ENCODE results near the gene HBZ. TPM values are rescaled to one million over a fixed set of nuclear protein-coding genes. Genes with fewer than 3 reads are reported as not detected.
A peak's percentile ranks its signal among the peaks of the same experiment; 100 is the strongest.
"Not testable (repeated sequence)": the region's sequence is repeated elsewhere in the genome, so short reads cannot be mapped to it uniquely, and the experiment has no call there.

The HBZ gene
- total RNA-seq, 2 donors from 2014 or later: not detected

- Histone ChIP-seq H3K9me3 (no peaks in the 10 kb centered on the region), H3K36me3 (no peaks in the 10 kb centered on the region), H3K4me1 (peaks cover 0 to under 1% of the 10 kb centered on the region in 2 donors), H3K27ac (no peak overlapping the region), H3K27me3 (no peaks in the 10 kb centered on the region), H3K4me3 (no peak overlapping the region)
- DNase-seq (ENCODE audit: low spot score): no peak
- no peak for TF ChIP-seq CTCF (IDR thresholded peaks at IDR 0.05)
Observed at GRCh38 chr16:149024-149660, 3.3 kb upstream of the HBZ start.

GRCh38 chr16:153129-153521 is 681 bp downstream of the HBZ start:
- not testable (repeated sequence) for H3K36me3 ChIP-seq; H3K4me1 ChIP-seq; H3K9me3 ChIP-seq; H3K27ac ChIP-seq; H3K4me3 ChIP-seq; DNase-seq (ENCODE audit: low spot score); H3K27me3 ChIP-seq

DNA sequence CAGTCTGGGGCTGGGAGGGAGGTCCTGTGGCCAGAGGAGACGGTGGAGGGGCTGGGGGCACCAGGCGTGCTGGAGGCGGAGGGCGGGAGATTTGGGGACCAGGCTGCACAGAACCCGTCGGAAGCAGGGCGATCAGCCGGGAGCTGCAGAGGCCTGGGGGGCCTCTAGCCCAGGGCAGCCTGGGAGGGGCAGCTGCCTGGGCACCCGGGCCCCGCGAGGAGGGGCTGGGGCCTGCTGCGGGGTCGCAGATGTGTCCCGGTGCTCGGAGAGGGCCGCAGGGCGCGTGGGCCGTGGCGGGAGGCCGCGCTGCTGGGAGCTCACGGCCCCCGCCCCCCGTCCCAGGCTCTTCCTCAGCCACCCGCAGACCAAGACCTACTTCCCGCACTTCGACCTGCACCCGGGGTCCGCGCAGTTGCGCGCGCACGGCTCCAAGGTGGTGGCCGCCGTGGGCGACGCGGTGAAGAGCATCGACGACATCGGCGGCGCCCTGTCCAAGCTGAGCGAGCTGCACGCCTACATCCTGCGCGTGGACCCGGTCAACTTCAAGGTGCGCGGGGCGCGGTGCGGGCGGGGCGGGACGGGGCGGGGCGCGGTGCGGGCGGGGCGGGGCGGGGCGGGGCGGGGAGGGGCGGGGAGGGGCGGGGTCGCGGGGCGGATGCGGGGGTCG is 1.2 kb downstream of the HBZ start:
- H3K36me3 ChIP-seq; DNase-seq (ENCODE audit: low spot score); H3K27ac ChIP-seq; H3K4me3 ChIP-seq; H3K27me3 ChIP-seq; H3K9me3 ChIP-seq; H3K4me1 ChIP-seq: not testable (repeated sequence)

- no peaks in the 10 kb centered on the region for H3K9me3 ChIP-seq
- no peak for TF ChIP-seq CTCF (IDR thresholded peaks at IDR 0.05)
- H3K27me3 ChIP-seq: no peaks in the 10 kb centered on the region
- DNase-seq (ENCODE audit: low spot score): no peak
- peak overlapping the region; percentile 26 to 55 for H3K4me3 ChIP-seq
- no peaks in the 10 kb centered on the region for H3K36me3 ChIP-seq
- peaks cover 0 to 10% of the 10 kb centered on the region in 2 donors for H3K4me1 ChIP-seq
- H3K27ac ChIP-seq: no peak overlapping the region
Observed at GRCh38 chr16:154217-155030, 2.0 kb downstream of the HBZ start.

DNA sequence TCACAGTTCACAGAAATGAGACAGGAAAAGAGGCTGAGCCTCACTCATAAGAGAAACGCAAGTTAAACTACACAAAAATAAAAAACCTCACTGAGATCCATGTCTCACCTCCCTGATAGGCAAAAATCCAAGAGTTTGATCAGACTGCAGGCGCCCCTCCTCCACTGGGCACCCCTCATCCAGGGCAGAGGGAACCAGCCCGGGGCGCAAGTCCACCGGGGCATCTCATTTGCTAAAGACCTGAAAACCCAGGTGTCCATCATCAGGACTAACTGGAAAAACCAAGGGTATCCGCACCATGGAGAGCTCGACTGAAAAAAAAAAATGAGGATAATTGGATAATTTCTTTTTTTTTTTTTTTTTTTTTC is 2.6 kb downstream of the HBZ start:
- Histone ChIP-seq H3K27me3 (no peaks in the 10 kb centered on the region), H3K4me3 (peak overlapping the region in 1 of 2 donors; percentile 55), H3K36me3 (no peaks in the 10 kb centered on the region), H3K27ac (no peak overlapping the region), H3K9me3 (no peaks in the 10 kb centered on the region), H3K4me1 (peaks cover 0 to 10% of the 10 kb centered on the region in 2 donors)
- DNase-seq (ENCODE audit: low spot score): no peak
- TF ChIP-seq CTCF (IDR thresholded peaks at IDR 0.05): no peak

DNA sequence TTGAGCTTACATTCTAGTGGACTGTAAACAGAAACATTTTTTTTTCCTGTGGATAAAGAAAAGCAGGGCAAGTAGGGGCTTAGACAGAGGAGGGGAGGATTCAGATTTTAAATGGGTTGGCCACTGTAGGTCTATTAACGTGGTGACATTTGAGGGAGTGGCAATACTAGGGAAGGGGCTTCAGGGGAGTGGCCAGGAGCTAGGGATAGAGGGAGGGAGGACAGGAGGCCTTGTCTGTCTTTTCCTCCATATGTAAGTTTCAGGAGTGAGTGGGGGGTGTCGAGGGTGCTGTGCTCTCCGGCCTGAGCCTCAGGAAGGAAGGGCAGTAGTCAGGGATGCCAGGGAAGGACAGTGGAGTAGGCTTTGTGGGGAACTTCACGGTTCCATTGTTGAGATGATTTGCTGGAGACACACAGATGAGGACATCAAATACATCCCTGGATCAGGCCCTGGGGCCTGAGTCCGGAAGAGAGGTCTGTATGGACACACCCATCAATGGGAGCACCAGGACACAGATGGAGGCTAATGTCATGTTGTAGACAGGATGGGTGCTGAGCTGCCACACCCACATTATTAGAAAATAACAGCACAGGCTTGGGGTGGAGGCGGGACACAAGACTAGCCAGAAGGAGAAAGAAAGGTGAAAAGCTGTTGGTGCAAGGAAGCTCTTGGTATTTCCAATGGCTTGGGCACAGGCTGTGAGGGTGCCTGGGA is 6.8 kb downstream of the HBZ start:
- DNase-seq (ENCODE audit: low spot score): no peak
- H3K4me3 ChIP-seq: no peak overlapping the region
- no peaks in the 10 kb centered on the region for H3K27me3 ChIP-seq
- no peaks in the 10 kb centered on the region for H3K9me3 ChIP-seq
- H3K4me1 ChIP-seq: peaks cover 0 to 8% of the 10 kb centered on the region in 2 donors
- H3K27ac ChIP-seq: no peak overlapping the region
- no peaks in the 10 kb centered on the region for H3K36me3 ChIP-seq
- TF ChIP-seq CTCF (IDR thresholded peaks at IDR 0.05): no peak

DNA sequence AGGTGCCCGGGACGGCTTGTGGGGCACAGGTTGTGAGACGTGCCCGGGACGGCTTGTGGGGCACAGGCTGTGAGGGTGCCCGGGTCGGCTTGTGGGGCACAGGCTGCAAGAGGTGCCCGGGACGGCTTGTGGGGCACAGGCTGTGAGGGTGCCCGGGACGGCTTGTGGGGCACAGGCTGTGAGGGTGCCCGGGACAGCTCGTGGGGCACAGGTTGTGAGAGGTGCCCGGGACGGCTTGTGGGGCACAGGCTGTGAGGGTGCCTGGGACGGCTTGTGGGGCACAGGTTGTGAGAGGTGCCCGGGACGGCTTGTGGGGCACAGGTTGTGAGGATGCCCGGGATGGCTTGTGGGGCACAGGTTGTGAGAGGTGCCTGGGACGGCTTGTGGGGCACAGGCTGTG is 7.8 kb downstream of the HBZ start:
- not testable (repeated sequence) for DNase-seq (ENCODE audit: low spot score); H3K27me3 ChIP-seq; H3K36me3 ChIP-seq; H3K4me1 ChIP-seq; H3K9me3 ChIP-seq; H3K27ac ChIP-seq; H3K4me3 ChIP-seq

All from right atrium auricular region (tissue), 2 donors.